Myocyte (in vitro differentiated cells): ENCODE measurements around the gene RBFOX1. TPM values are rescaled to one million over a fixed set of nuclear protein-coding genes. Genes with fewer than 3 reads are reported as not detected.

Experiments used
- DNase-seq: peaks from one replicate; pipeline ENCODE4 v3.0.0-alpha.2; 2012; ENCODE audit warnings: low read depth
- total RNA-seq: library from RNA; depleted of rRNA; stranded (reverse); fragments of >200 nt; gene quantifications from 2 replicates; pipeline ENCODE4 v1.2.3, GENCODE V29; 2014

The RBFOX1 gene
- total RNA-seq, 1 donor from 2014 or later: 58.7 TPM

GRCh38 chr16:7419441-7419840, 86.8 kb downstream of the RBFOX1 start:
- no peak for DNase-seq

- DNase-seq: no peak
Observed at GRCh38 chr16:7420079-7420478, 87.4 kb downstream of the RBFOX1 start.

GRCh38 chr16:7420843-7421242, 88.2 kb downstream of the RBFOX1 start:
- DNase-seq: no peak

- DNase-seq: no peak
Observed at GRCh38 chr16:7421578-7421977, 88.9 kb downstream of the RBFOX1 start.

GRCh38 chr16:7422036-7422888, 89.6 kb downstream of the RBFOX1 start:
- DNase-seq: no peak

- DNase-seq: no peak
Observed at GRCh38 chr16:7423434-7424044, 90.9 kb downstream of the RBFOX1 start.

- DNase-seq: no peak
Observed at GRCh38 chr16:7426161-7426560, 93.5 kb downstream of the RBFOX1 start.

- no peak for DNase-seq
Observed at GRCh38 chr16:7431723-7432122, 99.1 kb downstream of the RBFOX1 start.

GRCh38 chr16:7436306-7436705, 103.7 kb downstream of the RBFOX1 start:
- no peak for DNase-seq

- no peak for DNase-seq
Observed at GRCh38 chr16:7437135-7437804, 104.6 kb downstream of the RBFOX1 start.

- no peak for DNase-seq
Observed at GRCh38 chr16:7437843-7438242, 105.2 kb downstream of the RBFOX1 start.

- DNase-seq: no peak
Observed at GRCh38 chr16:7438601-7439000, 106.0 kb downstream of the RBFOX1 start.

- DNase-seq: no peak
Observed at GRCh38 chr16:7439518-7439917, 106.9 kb downstream of the RBFOX1 start.

- no peak for DNase-seq
Observed at GRCh38 chr16:7440886-7441400, 108.3 kb downstream of the RBFOX1 start.

GRCh38 chr16:7442050-7442449, 109.4 kb downstream of the RBFOX1 start:
- no peak for DNase-seq

GRCh38 chr16:7443142-7443541, 110.5 kb downstream of the RBFOX1 start:
- no peak for DNase-seq

- DNase-seq: no peak
Observed at GRCh38 chr16:7443648-7444365, 111.2 kb downstream of the RBFOX1 start.

GRCh38 chr16:7449306-7449705, 116.7 kb downstream of the RBFOX1 start:
- DNase-seq: no peak

- no peak for DNase-seq
Observed at GRCh38 chr16:7449808-7450207, 117.2 kb downstream of the RBFOX1 start.

- no peak for DNase-seq
Observed at GRCh38 chr16:7450440-7450839, 117.8 kb downstream of the RBFOX1 start.

- DNase-seq: peak; percentile 6
Observed at GRCh38 chr16:7452090-7452489, 119.4 kb downstream of the RBFOX1 start.
